ENCODE results near the gene TRMT2A.

DNA sequence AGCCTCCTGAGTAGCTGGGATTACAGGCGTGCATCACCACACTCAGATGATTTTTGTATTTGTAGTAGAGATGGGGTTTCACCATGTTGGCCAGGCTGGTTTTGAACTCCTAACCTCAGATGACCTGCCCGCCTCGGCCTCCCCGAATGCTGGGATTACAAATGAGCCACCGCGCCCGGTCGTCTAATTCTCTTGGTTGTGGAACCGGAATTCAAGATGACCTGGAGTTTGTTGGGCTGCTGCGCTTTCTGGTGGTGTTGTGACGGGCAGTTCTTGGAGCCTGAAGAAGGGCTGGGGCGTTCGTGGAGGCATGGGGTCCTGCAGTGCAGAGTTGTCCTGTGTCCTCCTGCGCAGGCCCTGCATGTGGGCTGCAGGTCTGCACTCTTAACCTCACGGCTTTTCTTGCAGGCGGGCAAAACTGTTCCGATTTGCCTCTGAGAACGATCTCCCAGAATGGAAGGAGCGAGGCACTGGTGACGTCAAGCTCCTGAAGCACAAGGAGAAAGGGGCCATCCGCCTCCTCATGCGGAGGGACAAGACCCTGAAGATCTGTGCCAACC is 4.9 kb upstream of the TRMT2A start:
- TF ChIP-seq, protein P1, sequence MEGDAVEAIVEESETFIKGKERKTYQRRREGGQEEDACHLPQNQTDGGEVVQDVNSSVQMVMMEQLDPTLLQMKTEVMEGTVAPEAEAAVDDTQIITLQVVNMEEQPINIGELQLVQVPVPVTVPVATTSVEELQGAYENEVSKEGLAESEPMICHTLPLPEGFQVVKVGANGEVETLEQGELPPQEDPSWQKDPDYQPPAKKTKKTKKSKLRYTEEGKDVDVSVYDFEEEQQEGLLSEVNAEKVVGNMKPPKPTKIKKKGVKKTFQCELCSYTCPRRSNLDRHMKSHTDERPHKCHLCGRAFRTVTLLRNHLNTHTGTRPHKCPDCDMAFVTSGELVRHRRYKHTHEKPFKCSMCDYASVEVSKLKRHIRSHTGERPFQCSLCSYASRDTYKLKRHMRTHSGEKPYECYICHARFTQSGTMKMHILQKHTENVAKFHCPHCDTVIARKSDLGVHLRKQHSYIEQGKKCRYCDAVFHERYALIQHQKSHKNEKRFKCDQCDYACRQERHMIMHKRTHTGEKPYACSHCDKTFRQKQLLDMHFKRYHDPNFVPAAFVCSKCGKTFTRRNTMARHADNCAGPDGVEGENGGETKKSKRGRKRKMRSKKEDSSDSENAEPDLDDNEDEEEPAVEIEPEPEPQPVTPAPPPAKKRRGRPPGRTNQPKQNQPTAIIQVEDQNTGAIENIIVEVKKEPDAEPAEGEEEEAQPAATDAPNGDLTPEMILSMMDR (IDR thresholded peaks at IDR 0.05; ENCODE audit: low read length) = no peak
- TF ChIP-seq EZH2 (IDR thresholded peaks at IDR 0.05; ENCODE audit: borderline replicate concordance, low read length) = no peak

All from OCI-LY1 (cell line).